H9 (cell line): ENCODE results near the gene TFDP1. TPM values are rescaled to one million over a fixed set of nuclear protein-coding genes. Genes with fewer than 3 reads are reported as not detected.

Experiments used
- DNase-seq: peaks from one replicate; pipeline ENCODE4 v3.0.0-alpha.2; 2017
- H2AFZ ChIP-seq: one replicate; pipeline ENCODE4 v1.6.1; 2013; ENCODE audit warnings: mild to moderate bottlenecking, low read length, control low read depth, moderate library complexity
- H2AK5ac ChIP-seq: 2 replicates; pipeline ENCODE4 v1.6.1; 2013; ENCODE audit warnings: low read length, control low read depth, mixed read lengths; ENCODE audit not compliant: insufficient read length
- H2BK120ac ChIP-seq: one replicate; pipeline ENCODE4 v1.6.1; 2013; ENCODE audit warnings: low read depth, mild to moderate bottlenecking, low read length, control low read depth, inconsistent platforms; ENCODE audit not compliant: poor library complexity, severe bottlenecking
- H2BK12ac ChIP-seq: 2 replicates; pipeline ENCODE4 v1.6.1; 2013; ENCODE audit warnings: low read length, control low read depth, mixed read lengths, low read depth; ENCODE audit not compliant: insufficient read length
- H2BK15ac ChIP-seq: 2 replicates; pipeline ENCODE4 v1.6.1; 2013; ENCODE audit warnings: low read depth, low read length, control low read depth
- H2BK20ac ChIP-seq: one replicate; pipeline ENCODE4 v1.6.1; 2013; ENCODE audit warnings: low read depth, mild to moderate bottlenecking, low read length, control low read depth, inconsistent platforms; ENCODE audit not compliant: poor library complexity, severe bottlenecking
- H2BK5ac ChIP-seq: 2 replicates; pipeline ENCODE4 v1.6.1; 2013; ENCODE audit warnings: low read length, control low read depth, mixed read lengths; ENCODE audit not compliant: insufficient read length
- H3K14ac ChIP-seq: 2 replicates; pipeline ENCODE4 v1.6.1; 2013; ENCODE audit warnings: low read length, control low read depth; ENCODE audit not compliant: insufficient read depth
- H3K18ac ChIP-seq: 2 replicates; pipeline ENCODE4 v1.6.1; 2013; ENCODE audit warnings: low read depth, mild to moderate bottlenecking, mixed read lengths, low read length, control low read depth; ENCODE audit not compliant: insufficient read length
- H3K23ac ChIP-seq: 2 replicates; pipeline ENCODE4 v1.6.1; 2013; ENCODE audit warnings: low read length, control low read depth, mixed read lengths, low read depth; ENCODE audit not compliant: insufficient read length
- H3K23me2 ChIP-seq: 2 replicates; pipeline ENCODE4 v1.6.1; 2013; ENCODE audit warnings: low read depth, mild to moderate bottlenecking, mixed read lengths, low read length, control low read depth; ENCODE audit not compliant: insufficient read length, poor library complexity, severe bottlenecking
- H3K27ac ChIP-seq: 2 replicates; pipeline ENCODE4 v1.5.1; 2013; ENCODE audit warnings: low read length, control low read depth, mixed read lengths, low read depth; ENCODE audit not compliant: insufficient read length
- H3K27me3 ChIP-seq: 2 replicates; pipeline ENCODE4 v1.6.1; 2013; ENCODE audit warnings: low read length, control low read depth, inconsistent platforms; ENCODE audit not compliant: insufficient read depth
- H3K4ac ChIP-seq: 2 replicates; pipeline ENCODE4 v1.6.1; 2013; ENCODE audit warnings: low read depth, mild to moderate bottlenecking, control low read depth, inconsistent platforms, low read length, moderate library complexity
- H3K4me1 ChIP-seq: 2 replicates; pipeline ENCODE4 v1.6.1; 2013; ENCODE audit warnings: low read length, control low read depth, inconsistent platforms; ENCODE audit not compliant: insufficient read depth
- H3K4me2 ChIP-seq: 2 replicates; pipeline ENCODE4 v1.6.1; 2013; ENCODE audit warnings: low read length, control low read depth, mixed read lengths; ENCODE audit not compliant: insufficient read length, insufficient read depth
- H3K56ac ChIP-seq: 2 replicates; pipeline ENCODE4 v1.6.1; 2013; ENCODE audit warnings: low read depth, mild to moderate bottlenecking, mixed read lengths, low read length, control low read depth; ENCODE audit not compliant: insufficient read length
- H3K79me1 ChIP-seq: 2 replicates; pipeline ENCODE4 v1.6.1; 2013; ENCODE audit warnings: low read depth, mild to moderate bottlenecking, moderate library complexity, low read length, control low read depth, inconsistent platforms; ENCODE audit not compliant: insufficient read depth, poor library complexity, severe bottlenecking
- H3K79me2 ChIP-seq: 2 replicates; pipeline ENCODE4 v1.6.1; 2013; ENCODE audit warnings: low read length, control low read depth, inconsistent platforms; ENCODE audit not compliant: insufficient read depth
- H3K9ac ChIP-seq: 2 replicates; pipeline ENCODE4 v1.6.1; 2013; ENCODE audit warnings: low read length, control low read depth, mixed read lengths; ENCODE audit not compliant: insufficient read length; ENCODE audit errors: extremely low read depth
- H3K9me3 ChIP-seq: one replicate; pipeline ENCODE4 v1.6.1; 2013; ENCODE audit warnings: low read depth, low read length, inconsistent platforms; ENCODE audit not compliant: control insufficient read depth
- H3T11ph ChIP-seq: one replicate; pipeline ENCODE4 v1.6.1; 2013; ENCODE audit warnings: mild to moderate bottlenecking, low read length, control low read depth, inconsistent platforms
- H4K20me1 ChIP-seq: one replicate; pipeline ENCODE4 v1.6.1; 2013; ENCODE audit not compliant: control insufficient read depth, insufficient read length, insufficient read depth
- H4K5ac ChIP-seq: 2 replicates; pipeline ENCODE4 v1.6.1; 2013; ENCODE audit warnings: low read depth, mild to moderate bottlenecking, mixed read lengths, low read length, control low read depth; ENCODE audit not compliant: insufficient read length
- H4K8ac ChIP-seq: replicated peaks from 2 replicates; pipeline ENCODE4 v1.6.1; 2013; ENCODE audit warnings: low read length, control low read depth, mixed read lengths, low read depth; ENCODE audit not compliant: insufficient read length
- H4K91ac ChIP-seq: 2 replicates; pipeline ENCODE4 v1.6.1; 2013; ENCODE audit warnings: low read depth, mild to moderate bottlenecking, moderate library complexity, mixed read lengths, low read length, control low read depth; ENCODE audit not compliant: insufficient read length
- H3K27ac Mint-ChIP-seq, 3 experiments: 2 replicates in 2 of 3; 3 replicates in 1 of 3; pipeline ENCODE4 v1.8.0; 2020 to 2021; ENCODE audit warnings: mixed read lengths in 3 of 3, mild to moderate bottlenecking in 1 of 3, moderate library complexity in 1 of 3
- H3K27me3 Mint-ChIP-seq: 2 replicates; pipeline ENCODE4 v1.8.0; 2021; ENCODE audit warnings: low read depth, mild to moderate bottlenecking, moderate library complexity, mixed read lengths
- H3K36me3 Mint-ChIP-seq, 3 experiments: 2 replicates in 2 of 3; 3 replicates in 1 of 3; pipeline ENCODE4 v1.8.0; 2020 to 2021; ENCODE audit warnings: low read depth in 3 of 3, mixed read lengths in 3 of 3; ENCODE audit not compliant: insufficient read depth in 1 of 3
- H3K4me1 Mint-ChIP-seq, 2 experiments: 2 replicates each; pipeline ENCODE4 v1.8.0; 2020; ENCODE audit warnings: mixed read lengths in 2 of 2
- H3K4me3 Mint-ChIP-seq, 2 experiments: 2 replicates in 1 of 2; 3 replicates in 1 of 2; pipeline ENCODE4 v1.8.0; 2020 to 2021; ENCODE audit warnings: mild to moderate bottlenecking in 2 of 2, mixed read lengths in 2 of 2, moderate library complexity in 1 of 2
- H3K9me3 Mint-ChIP-seq, 2 experiments: 2 replicates in 1 of 2; 3 replicates in 1 of 2; pipeline ENCODE4 v1.8.0; 2020; ENCODE audit warnings: mild to moderate bottlenecking in 2 of 2, mixed read lengths in 2 of 2, moderate library complexity in 1 of 2
- WGBS: extraction: QIAGEN DNeasy Blood & Tissue Kit; methylation state at CpG from one replicate; pipeline ENCODE4 v1.1.7; 2013; ENCODE audit warnings: missing lambda C conversion rate, low lambda C conversion rate, mixed read lengths; ENCODE audit not compliant: insufficient read length; ENCODE audit errors: extremely low coverage; 5-methylcytosine and 5-hydroxymethylcytosine counted together
- total RNA-seq: library from RNA; stranded (reverse); gene quantifications from 2 replicates; pipeline ENCODE4 v1.2.1, GENCODE V29; 2021
- TF ChIP-seq, protein P1 (sequence below): fragments of 200-600 bp; sonication (generic); conservative IDR thresholded peaks from 3 replicates; pipeline ENCODE4 v1.8.0; 2021; ENCODE audit warnings: antibody characterized with exemption, mild to moderate bottlenecking

Gene TFDP1
- total RNA-seq, 1 experiment from 2014 or later: 111 TPM

DNA sequence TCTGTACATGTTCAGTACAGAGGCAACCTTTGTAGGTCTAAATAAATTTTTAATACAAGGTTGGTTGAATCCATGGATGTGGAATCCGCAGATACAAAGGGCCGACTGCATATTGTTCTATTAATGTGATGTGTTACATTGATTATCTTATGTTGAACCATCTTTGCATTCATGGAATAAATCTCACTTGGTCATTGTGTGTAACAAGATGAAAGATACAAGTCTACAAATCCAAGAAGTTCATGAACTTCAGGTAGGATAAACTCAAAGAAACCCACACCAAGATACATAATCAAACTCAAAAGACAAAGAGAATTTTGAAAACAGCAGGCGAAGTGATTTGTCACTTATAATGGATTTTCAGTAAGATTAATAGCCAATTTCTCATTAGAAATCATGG is 8.0 kb upstream of the TFDP1 start:
- H3K9ac ChIP-seq: no peak overlapping the region
- H2AK5ac ChIP-seq: no peak overlapping the region
- H2BK120ac ChIP-seq: no peak overlapping the region
- no peak overlapping the region for H4K8ac ChIP-seq
- H3K4me1 ChIP-seq: no peaks in the 10 kb centered on the region
- H2BK20ac ChIP-seq: no peak overlapping the region
- H2BK15ac ChIP-seq: no peak overlapping the region
- peaks cover 15 to 21% of the 10 kb centered on the region in 2 experiments for H3K9me3 Mint-ChIP-seq
- no peaks in the 10 kb centered on the region for H3K27me3 ChIP-seq
- no peaks in the 10 kb centered on the region for H3K27me3 Mint-ChIP-seq
- H3K23me2 ChIP-seq: no peaks in the 10 kb centered on the region
- no peak overlapping the region for H3K56ac ChIP-seq
- H3K4me3 Mint-ChIP-seq: no peak overlapping the region
- no peak overlapping the region for H2BK5ac ChIP-seq
- H3K27ac Mint-ChIP-seq: no peak overlapping the region
- no peak overlapping the region for H3T11ph ChIP-seq
- peaks cover 8% of the 10 kb centered on the region for H3K9me3 ChIP-seq
- no peak overlapping the region for H2BK12ac ChIP-seq
- H3K79me2 ChIP-seq: no peaks in the 10 kb centered on the region
- H3K18ac ChIP-seq: no peak overlapping the region
- H3K36me3 Mint-ChIP-seq: peaks cover 0 to 6% (median 4%) of the 10 kb centered on the region in 3 experiments; a peak in 4 of 7 replicates
- no peak overlapping the region for H3K14ac ChIP-seq
- WGBS: no CpG with 5 or more reads among the region's 3 CpGs
- no peaks in the 10 kb centered on the region for H3K4me1 Mint-ChIP-seq
- H4K20me1 ChIP-seq: no peaks in the 10 kb centered on the region
- no peak overlapping the region for H3K27ac ChIP-seq
- H2AFZ ChIP-seq: no peak overlapping the region
- H3K4me2 ChIP-seq: no peak overlapping the region
- no peak overlapping the region for H3K4ac ChIP-seq
- no peak overlapping the region for H4K5ac ChIP-seq
- no peak overlapping the region for H3K23ac ChIP-seq
- DNase-seq: no peak
- H4K91ac ChIP-seq: no peak overlapping the region
- TF ChIP-seq, protein P1, sequence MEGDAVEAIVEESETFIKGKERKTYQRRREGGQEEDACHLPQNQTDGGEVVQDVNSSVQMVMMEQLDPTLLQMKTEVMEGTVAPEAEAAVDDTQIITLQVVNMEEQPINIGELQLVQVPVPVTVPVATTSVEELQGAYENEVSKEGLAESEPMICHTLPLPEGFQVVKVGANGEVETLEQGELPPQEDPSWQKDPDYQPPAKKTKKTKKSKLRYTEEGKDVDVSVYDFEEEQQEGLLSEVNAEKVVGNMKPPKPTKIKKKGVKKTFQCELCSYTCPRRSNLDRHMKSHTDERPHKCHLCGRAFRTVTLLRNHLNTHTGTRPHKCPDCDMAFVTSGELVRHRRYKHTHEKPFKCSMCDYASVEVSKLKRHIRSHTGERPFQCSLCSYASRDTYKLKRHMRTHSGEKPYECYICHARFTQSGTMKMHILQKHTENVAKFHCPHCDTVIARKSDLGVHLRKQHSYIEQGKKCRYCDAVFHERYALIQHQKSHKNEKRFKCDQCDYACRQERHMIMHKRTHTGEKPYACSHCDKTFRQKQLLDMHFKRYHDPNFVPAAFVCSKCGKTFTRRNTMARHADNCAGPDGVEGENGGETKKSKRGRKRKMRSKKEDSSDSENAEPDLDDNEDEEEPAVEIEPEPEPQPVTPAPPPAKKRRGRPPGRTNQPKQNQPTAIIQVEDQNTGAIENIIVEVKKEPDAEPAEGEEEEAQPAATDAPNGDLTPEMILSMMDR: no peak
- no peaks in the 10 kb centered on the region for H3K79me1 ChIP-seq
